H1 (cell line): ENCODE data around the gene FOSL1. TPM values are rescaled to one million over a fixed set of nuclear protein-coding genes. Genes with fewer than 3 reads are reported as not detected.
A peak's percentile ranks its signal among the peaks of the same experiment; 100 is the strongest.

Experiments used
- CTCF ChIA-PET: fragments of 300-600 bp; sonication (Branson Sonifier 250); formaldehyde crosslinking; loops from one replicate; lab custom pipeline; 2021; ENCODE audit not compliant: partially characterized antibody; lab: Charles Lee
- POLR2A ChIA-PET: fragments of 300-600 bp; sonication (Branson Sonifier 250); formaldehyde crosslinking; loops from one replicate; lab custom pipeline; 2021; ENCODE audit warnings: inconsistent platforms; ENCODE audit not compliant: partially characterized antibody; lab: Charles Lee
- DNase-seq, 2 experiments: peaks; one replicate each; pipeline versions ENCODE4 v3.0.0 to v3.0.0-alpha.2; 2010 to 2022; ENCODE audit warnings: low spot score in 2 of 2, low read depth in 1 of 2, mixed read lengths in 1 of 2
- FAIRE-seq: peaks from 2 replicates; lab custom pipeline; 2011; peaks lifted over from hg19 to GRCh38; lab: Jason Lieb, UNC
- H2AFZ ChIP-seq: 2 replicates; pipeline ENCODE4 v1.8.1; 2012; ENCODE audit warnings: low read length, inconsistent platforms
- H2AK5ac ChIP-seq: 2 replicates; pipeline ENCODE4 v1.6.1; 2013; ENCODE audit warnings: low read depth, low read length
- H2BK120ac ChIP-seq: replicated peaks from 2 replicates; pipeline ENCODE3; 2013; ENCODE audit warnings: low read depth, low read length, inconsistent platforms
- H2BK12ac ChIP-seq: 2 replicates; pipeline ENCODE4 v1.6.1; 2013; ENCODE audit warnings: low read depth, low read length
- H2BK15ac ChIP-seq: 2 replicates; pipeline ENCODE4 v1.6.1; 2013; ENCODE audit warnings: low read length
- H2BK20ac ChIP-seq: 2 replicates; pipeline ENCODE4 v1.6.1; 2013; ENCODE audit warnings: low read length
- H2BK5ac ChIP-seq: 2 replicates; pipeline ENCODE4 v1.6.1; 2013; ENCODE audit warnings: low read depth, low read length
- H3K14ac ChIP-seq: 2 replicates; pipeline ENCODE4 v1.6.1; 2013; ENCODE audit warnings: inconsistent platforms; ENCODE audit not compliant: insufficient read length
- H3K18ac ChIP-seq: 2 replicates; pipeline ENCODE4 v1.6.1; 2013; ENCODE audit warnings: low read length; ENCODE audit errors: extremely low read depth
- H3K23ac ChIP-seq: 2 replicates; pipeline ENCODE4 v1.6.1; 2013; ENCODE audit warnings: inconsistent platforms; ENCODE audit not compliant: insufficient read length
- H3K23me2 ChIP-seq: 2 replicates; pipeline ENCODE4 v1.6.1; 2013; ENCODE audit warnings: low read depth, low read length
- H3K27ac ChIP-seq: 2 replicates; pipeline ENCODE4 v1.6.1; 2011; ENCODE audit warnings: low read depth, low read length, inconsistent platforms
- H3K27me3 ChIP-seq, 4 experiments: replicated peaks in 1 of 4; 1 replicate in 1 of 4; 2 replicates in 3 of 4; pipeline versions ENCODE4 v1.6.1 to v1.8.1; 2011 to 2013; ENCODE audit warnings: low read length in 3 of 4, mild to moderate bottlenecking in 3 of 4, inconsistent platforms in 2 of 4, mixed read lengths in 2 of 4, moderate library complexity in 1 of 4; ENCODE audit not compliant: control insufficient read depth in 3 of 4, insufficient read depth in 3 of 4; ENCODE audit errors: extremely low read depth in 1 of 4
- H3K36me3 ChIP-seq, 4 experiments: 2 replicates each; pipeline versions ENCODE4 v1.6.1 to v1.8.1; 2011 to 2013; ENCODE audit warnings: mild to moderate bottlenecking in 4 of 4, low read length in 3 of 4, moderate library complexity in 2 of 4, control low read depth in 1 of 4, inconsistent platforms in 1 of 4; ENCODE audit not compliant: insufficient read depth in 4 of 4, control insufficient read depth in 2 of 4
- H3K4ac ChIP-seq: replicated peaks from 2 replicates; pipeline ENCODE3; 2013; ENCODE audit warnings: low read length, low read depth, mixed read lengths, inconsistent platforms; ENCODE audit not compliant: insufficient read length
- H3K4me1 ChIP-seq, 4 experiments: replicated peaks in 1 of 4; 1 replicate in 1 of 4; 2 replicates in 3 of 4; pipeline versions ENCODE4 v1.6.1 to v1.8.1; 2011 to 2013; ENCODE audit warnings: low read length in 3 of 4, inconsistent platforms in 2 of 4, mixed read lengths in 1 of 4; ENCODE audit not compliant: insufficient read depth in 4 of 4, control insufficient read depth in 3 of 4
- H3K4me2 ChIP-seq, 2 experiments: 2 replicates each; pipeline versions ENCODE4 v1.6.1 to v1.8.1; 2011 to 2013; ENCODE audit warnings: low read depth in 2 of 2, low read length in 2 of 2, control low read depth in 1 of 2, inconsistent platforms in 1 of 2, mild to moderate bottlenecking in 1 of 2; ENCODE audit not compliant: insufficient read depth in 1 of 2
- H3K4me3 ChIP-seq, 4 experiments: fragments of 200-600, 300-600 bp in 1 of 4; sonication (generic), shearing (Covaris generic), sonication (Bioruptor Twin) in 1 of 4; 2 replicates each; pipeline versions ENCODE4 v1.5.1 to v1.8.1; 2011 to 2016; ENCODE audit warnings: low read length in 4 of 4, low read depth in 3 of 4, control low read depth in 2 of 4, inconsistent platforms in 2 of 4, mild to moderate bottlenecking in 2 of 4, mixed read lengths in 1 of 4, moderate library complexity in 1 of 4; ENCODE audit not compliant: insufficient read depth in 2 of 4; ENCODE audit errors: extremely low read depth in 1 of 4
- H3K56ac ChIP-seq: replicated peaks from 2 replicates; pipeline ENCODE3; 2013; ENCODE audit warnings: low read depth, mild to moderate bottlenecking, mixed read lengths, low read length, inconsistent platforms; ENCODE audit not compliant: insufficient read length
- H3K79me1 ChIP-seq: 2 replicates; pipeline ENCODE4 v1.6.1; 2013; ENCODE audit warnings: low read depth, low read length, control low read depth
- H3K79me2 ChIP-seq, 2 experiments: 2 replicates each; pipeline versions ENCODE4 v1.6.1 to v1.8.1; 2012 to 2013; ENCODE audit warnings: low read length in 2 of 2, mild to moderate bottlenecking in 2 of 2, inconsistent platforms in 1 of 2; ENCODE audit not compliant: insufficient read depth in 2 of 2, control insufficient read depth in 1 of 2
- H3K9ac ChIP-seq, 4 experiments: replicated peaks in 1 of 4; 1 replicate in 1 of 4; 2 replicates in 3 of 4; pipeline versions ENCODE4 v1.6.1 to v1.8.1; 2011 to 2013; ENCODE audit warnings: low read depth in 3 of 4, low read length in 3 of 4, control low read depth in 2 of 4, mild to moderate bottlenecking in 2 of 4, moderate library complexity in 2 of 4, inconsistent platforms in 1 of 4; ENCODE audit errors: extremely low read depth in 1 of 4
- H3K9me3 ChIP-seq, 2 experiments: 2 replicates each; pipeline versions ENCODE4 v1.6.1 to v1.8.1; 2012 to 2013; ENCODE audit warnings: mild to moderate bottlenecking in 2 of 2, moderate library complexity in 2 of 2, control low read depth in 1 of 2, inconsistent platforms in 1 of 2, low read depth in 1 of 2, low read length in 1 of 2, mixed read lengths in 1 of 2; ENCODE audit not compliant: insufficient read depth in 2 of 2
- H4K20me1 ChIP-seq, 2 experiments: replicated peaks in 1 of 2; 2 replicates each; pipeline versions ENCODE3 to v1.8.1; 2011 to 2013; ENCODE audit warnings: inconsistent platforms in 2 of 2, low read length in 2 of 2, mild to moderate bottlenecking in 1 of 2; ENCODE audit not compliant: insufficient read depth in 2 of 2, control insufficient read depth in 1 of 2
- H4K5ac ChIP-seq: 2 replicates; pipeline ENCODE4 v1.6.1; 2013; ENCODE audit warnings: low read length, low read depth, mixed read lengths, inconsistent platforms; ENCODE audit not compliant: insufficient read length
- H4K8ac ChIP-seq: 2 replicates; pipeline ENCODE4 v1.8.0; 2013; ENCODE audit warnings: mild to moderate bottlenecking, moderate library complexity, low read length, inconsistent platforms; ENCODE audit not compliant: insufficient read depth; ENCODE audit errors: extremely low read depth
- H4K91ac ChIP-seq: replicated peaks from 2 replicates; pipeline ENCODE3; 2013; ENCODE audit warnings: low read length, mixed read lengths, inconsistent platforms; ENCODE audit not compliant: insufficient read length
- CHD2 ChIP-seq: IDR thresholded peaks from 2 replicates; pipeline ENCODE4 v1.6.1; 2012; ENCODE audit warnings: low read length, improper control_type of control experiment
- JUN ChIP-seq: IDR thresholded peaks from 2 replicates; pipeline ENCODE4 v1.6.1; 2011; ENCODE audit warnings: low read depth, mild to moderate bottlenecking, improper control_type of control experiment, low read length
- NANOG ChIP-seq: IDR thresholded peaks from 2 replicates; pipeline ENCODE4 v1.6.1; 2011; ENCODE audit warnings: low read length, low read depth, mild to moderate bottlenecking, inconsistent platforms; ENCODE audit not compliant: insufficient read depth, poor library complexity, severe bottlenecking
- POU5F1 ChIP-seq: IDR thresholded peaks from 2 replicates; pipeline ENCODE4 v1.6.1; 2011; ENCODE audit warnings: low read depth, mild to moderate bottlenecking, low read length, moderate library complexity
- RNF2 ChIP-seq: fragments of 200-900, 300-1000 bp; sonication (generic); IDR thresholded peaks from 2 replicates; pipeline ENCODE4 v1.7.1; 2016; ENCODE audit warnings: borderline replicate concordance, low read depth, mild to moderate bottlenecking, antibody characterized with exemption, low read length; ENCODE audit not compliant: poor library complexity, severe bottlenecking; ENCODE audit errors: missing control alignments
- RXRA ChIP-seq: IDR thresholded peaks from 2 replicates; pipeline ENCODE4 v1.6.1; 2011; ENCODE audit warnings: low read depth, mild to moderate bottlenecking, low read length, moderate library complexity; ENCODE audit not compliant: insufficient read depth
- SIRT6 ChIP-seq: IDR thresholded peaks from one replicate; pipeline ENCODE4 v1.7.1; 2012; ENCODE audit warnings: low read length, inconsistent platforms
- SIX5 ChIP-seq: IDR thresholded peaks from 2 replicates; pipeline ENCODE4 v1.6.1; 2011; ENCODE audit warnings: mild to moderate bottlenecking, low read depth, low read length
- SP2 ChIP-seq: IDR thresholded peaks from 2 replicates; pipeline ENCODE4 v1.6.1; 2012; ENCODE audit warnings: mild to moderate bottlenecking, low read length, inconsistent platforms
- TBP ChIP-seq: IDR thresholded peaks from 2 replicates; pipeline ENCODE4 v1.6.1; 2011; ENCODE audit warnings: low read depth, low read length, improper control_type of control experiment
- WGBS, 2 experiments: shearing (Covaris generic) in 1 of 2; methylation state at CpG; one replicate each; pipeline versions ENCODE4 v1.1.6 to v1.1.7; 2013 to 2015; ENCODE audit warnings: low lambda C conversion rate in 2 of 2, mixed read lengths in 2 of 2, inconsistent platforms in 1 of 2, low coverage in 1 of 2, missing lambda C conversion rate in 1 of 2; ENCODE audit not compliant: insufficient replicate concordance in 2 of 2, insufficient coverage in 1 of 2, insufficient read length in 1 of 2; ENCODE audit errors: extremely low coverage in 1 of 2, missing lambda C conversion rate in 1 of 2; 5-methylcytosine and 5-hydroxymethylcytosine counted together
- polyA plus RNA-seq, 7 experiments: library from polyadenylated mRNA; depleted of rRNA in 3 of 7; stranded (reverse) in 5 of 7; unstranded in 2 of 7; fragments of >200 nt in 5 of 7; fragments of 200-250 nt in 2 of 7; gene quantifications; 1 replicate in 5 of 7; 2 replicates in 1 of 7; 4 replicates in 1 of 7; pipeline versions ENCODE4 v1.2.1 to v1.2.3, GENCODE V29; 2011 to 2013; ENCODE audit warnings: missing spikeins in 2 of 7, mixed read lengths in 2 of 7
- total RNA-seq: library from RNA; stranded (reverse); fragmentation: NEBNext Ultra II Directional; extraction: Animal tissue kit (Norgen Biotek cat#: 25700); gene quantifications from 2 replicates; pipeline ENCODE4 v1.2.1, GENCODE V29; 2021
- TF ChIP-seq, protein P1 (sequence below): IDR thresholded peaks from 2 replicates; pipeline ENCODE4 v1.6.1; 2012; ENCODE audit warnings: inconsistent platforms

The FOSL1 gene
- total and polyA plus RNA-seq, 2 of the 8 experiments (the other 6 are each of a cell fraction or from before 2014, with no cell fraction given): 6.3 to 7.2 TPM

DNA sequence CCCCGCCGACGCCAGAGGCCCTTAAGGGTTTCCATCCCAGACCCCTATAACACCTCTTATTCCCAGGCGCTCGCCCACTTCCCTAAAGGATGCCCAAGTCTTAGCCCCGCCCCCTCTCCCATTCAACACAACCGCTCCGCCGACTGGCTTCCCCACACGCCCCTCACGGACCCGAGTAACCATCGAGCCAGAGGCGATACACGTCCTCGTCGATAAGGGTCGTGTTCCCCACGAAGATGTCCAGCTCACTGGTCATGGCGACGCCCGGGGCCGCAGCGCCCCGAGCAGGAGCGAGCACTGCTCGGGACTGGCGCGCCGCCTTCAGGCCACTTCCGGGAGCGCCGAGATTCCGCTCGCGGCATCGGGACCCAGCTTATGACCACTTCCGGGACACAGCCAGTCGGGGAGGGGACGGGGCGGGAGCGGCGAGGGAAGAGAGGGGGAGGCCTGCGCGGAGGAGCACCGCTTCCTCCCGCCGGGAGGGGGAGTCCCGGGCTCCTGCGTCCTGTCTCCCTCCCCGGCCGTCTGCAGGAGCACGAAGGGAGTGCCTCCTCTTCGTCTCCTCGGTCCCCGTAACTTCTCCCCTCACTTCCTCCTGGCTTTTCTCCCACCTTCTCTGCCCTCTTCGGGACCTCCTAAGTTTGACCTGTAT is 11.9 kb downstream of the FOSL1 start, which contains the start of gene FIBP:
Gene FIBP (minus strand): TSS at position 309 of the 652 bp plus-strand sequence. CDS start 53 bp downstream, at position 256.
- H2BK12ac ChIP-seq: no peak within 1 kb of the TSS; the same call in 1 of the 2 replicates
- peak within 1 kb of the TSS; percentile 95 for H4K91ac ChIP-seq
- no peak within 1 kb of the TSS for H2BK120ac ChIP-seq
- H3K4me2 ChIP-seq: peak within 1 kb of the TSS; percentile 94 to 97
- no peak within 1 kb of the TSS for H2AK5ac ChIP-seq
- H3K4me1 ChIP-seq: peaks cover 0 to 27% (median 12%) of the 10 kb centered on the region in 4 experiments; a peak in 5 of 7 replicates
- no peak within 1 kb of the TSS for H3K4ac ChIP-seq
- peaks cover 7 to 9% of the 10 kb centered on the region in 2 experiments for H4K20me1 ChIP-seq
- peak within 1 kb of the TSS; percentile 29; the same call in 1 of the 2 replicates for H2AFZ ChIP-seq
- peaks cover 25% of the 10 kb centered on the region for H3K23me2 ChIP-seq
- no peaks in the 10 kb centered on the region for H3K79me1 ChIP-seq
- peak within 1 kb of the TSS; percentile 92; the same call in 1 of the 2 replicates for H2BK15ac ChIP-seq
- H2BK20ac ChIP-seq: no peak within 1 kb of the TSS
- H2BK5ac ChIP-seq: peak within 1 kb of the TSS; percentile 87
- H3K79me2 ChIP-seq: peaks cover 0 to 4% of the 10 kb centered on the region in 2 experiments; a peak in 1 of 4 replicates
- WGBS, 2 experiments: 2% methylated on average over 32 of the region's 57 CpGs; no CpG with 5 or more reads in 1 of the 2 experiments
- POLR2A ChIA-PET: interaction anchor here (0.7 to 39.7 kb wide), 18 partner anchors 9 to 383 kb away, joined by 3 to 1071 read pairs (median 3); partner anchors contain the start of genes BANF1, CFL1, EFEMP2 and KAT5
- peak within 1 kb of the TSS; percentile 87 for H3K18ac ChIP-seq
- H4K8ac ChIP-seq: peak within 1 kb of the TSS; percentile 90; the same call in 1 of the 2 replicates
- no peak within 1 kb of the TSS for H3K14ac ChIP-seq
- H3K4me3 ChIP-seq: peak within 1 kb of the TSS; percentile 73 to 84 (median 79)
- H3K9me3 ChIP-seq: no peaks in the 10 kb centered on the region
- H3K27ac ChIP-seq: peak within 1 kb of the TSS; percentile 75
- DNase-seq (peak; percentile 87 to 98), FAIRE-seq (no peak)
- H3K27me3 ChIP-seq: peaks cover 0 to 14% (median 8%) of the 10 kb centered on the region in 4 experiments; a peak in 6 of 7 replicates
- H4K5ac ChIP-seq: peak within 1 kb of the TSS; percentile 89
- CTCF ChIA-PET: interaction anchor here (0.6 to 19.6 kb wide), 49 partner anchors 11 to 380 kb away, joined by 3 to 283 read pairs (median 6); partner anchors contain the start of genes AP5B1, BANF1, CFL1 and CTSW
- peak within 1 kb of the TSS; percentile 59 for H3K56ac ChIP-seq
- peaks cover 8 to 18% (median 15%) of the 10 kb centered on the region in 4 experiments; a peak in 7 of 8 replicates for H3K36me3 ChIP-seq
- peak within 1 kb of the TSS in 3 of 4 experiments; percentile 58 to 71 (median 69); a peak in 5 of 7 replicates for H3K9ac ChIP-seq
- no peak within 1 kb of the TSS for H3K23ac ChIP-seq
- no peak for TF ChIP-seq POU5F1
- no peak for TF ChIP-seq SIX5
- TF ChIP-seq, protein P1, sequence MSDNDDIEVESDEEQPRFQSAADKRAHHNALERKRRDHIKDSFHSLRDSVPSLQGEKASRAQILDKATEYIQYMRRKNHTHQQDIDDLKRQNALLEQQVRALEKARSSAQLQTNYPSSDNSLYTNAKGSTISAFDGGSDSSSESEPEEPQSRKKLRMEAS: peak; percentile 69; the same call in 1 of the 2 replicates
- TF ChIP-seq SIRT6: no peak
- no peak for TF ChIP-seq JUN
- no peak for TF ChIP-seq NANOG
- no peak for TF ChIP-seq RXRA
- no peak for TF ChIP-seq SP2
- no peak for TF ChIP-seq CHD2
- TF ChIP-seq RNF2: no peak
- TF ChIP-seq TBP: peak; percentile 60; the same call in 1 of the 2 replicates
